Measurements from ENCODE around the gene TRAF7. TPM values are rescaled to one million over a fixed set of nuclear protein-coding genes. Genes with fewer than 3 reads are reported as not detected.

The TRAF7 gene
- total RNA-seq, 1 experiment from 2014 or later: 45.5 TPM

- DNase-seq (ENCODE audit: low read depth): no peak
These were observed 26.4 kb downstream of the TRAF7 start for GRCh38 chr16:2181952-2182351.

GRCh38 chr16:2183671-2184070, 28.1 kb downstream of the TRAF7 start:
- DNase-seq (ENCODE audit: low read depth): no peak

GRCh38 chr16:2184346-2184745, 28.8 kb downstream of the TRAF7 start:
- DNase-seq (ENCODE audit: low read depth): no peak

- no peak for DNase-seq (ENCODE audit: low read depth)
These were observed 29.4 kb downstream of the TRAF7 start for GRCh38 chr16:2184962-2185361.

- DNase-seq (ENCODE audit: low read depth): no peak
These were observed 30.5 kb downstream of the TRAF7 start for GRCh38 chr16:2186064-2186463.

GRCh38 chr16:2186505-2186904, 30.9 kb downstream of the TRAF7 start:
- DNase-seq (ENCODE audit: low read depth): no peak

GRCh38 chr16:2187212-2187611, 31.6 kb downstream of the TRAF7 start:
- DNase-seq (ENCODE audit: low read depth): no peak

- DNase-seq (ENCODE audit: low read depth): no peak
These were observed 32.8 kb downstream of the TRAF7 start for GRCh38 chr16:2188395-2188794.

GRCh38 chr16:2189252-2189893, 33.8 kb downstream of the TRAF7 start:
- no peak for DNase-seq (ENCODE audit: low read depth)

- DNase-seq (ENCODE audit: low read depth): no peak
These were observed 34.5 kb downstream of the TRAF7 start for GRCh38 chr16:2190002-2190658.

- no peak for DNase-seq (ENCODE audit: low read depth)
These were observed 35.3 kb downstream of the TRAF7 start for GRCh38 chr16:2190659-2191445.

GRCh38 chr16:2191446-2191706, 35.8 kb downstream of the TRAF7 start:
- DNase-seq (ENCODE audit: low read depth): no peak

GRCh38 chr16:2194166-2194834, 38.7 kb downstream of the TRAF7 start:
- peak; percentile 68 for DNase-seq (ENCODE audit: low read depth)

- DNase-seq (ENCODE audit: low read depth): peak; percentile 65
These were observed 39.3 kb downstream of the TRAF7 start for GRCh38 chr16:2194852-2195321.

- DNase-seq (ENCODE audit: low read depth): no peak
These were observed 40.0 kb downstream of the TRAF7 start for GRCh38 chr16:2195322-2196161.

- DNase-seq (ENCODE audit: low read depth): peak; percentile 37
These were observed 40.8 kb downstream of the TRAF7 start, which contains the start of gene CASKIN1 for GRCh38 chr16:2196162-2196980. Gene CASKIN1 (minus strand): TSS chr16:2196605. CDS start chr16:2196432, 173 bp downstream.

- no peak for DNase-seq (ENCODE audit: low read depth)
These were observed 41.5 kb downstream of the TRAF7 start for GRCh38 chr16:2196981-2197511.

GRCh38 chr16:2197765-2198164, 42.2 kb downstream of the TRAF7 start:
- no peak for DNase-seq (ENCODE audit: low read depth)

- no peak for DNase-seq (ENCODE audit: low read depth)
These were observed 42.7 kb downstream of the TRAF7 start for GRCh38 chr16:2198283-2198682.

- no peak for DNase-seq (ENCODE audit: low read depth)
These were observed 43.5 kb downstream of the TRAF7 start for GRCh38 chr16:2199095-2199494.
